WTC11 (cell line): ENCODE data around the gene CASKIN2. TPM values are rescaled to one million over a fixed set of nuclear protein-coding genes. Genes with fewer than 3 reads are reported as not detected.

ENCODE experiments used
- ATAC-seq: fragments of 200-7000 bp; cut with Tn5 transposase; 2 replicates; pipeline ENCODE4 v1.10.0; 2021; ENCODE audit warnings: mild to moderate bottlenecking, moderate library complexity
- CTCF ChIA-PET: fragments of 300-600 bp; sonication (Branson Sonifier 250); formaldehyde crosslinking; loops from one replicate; lab custom pipeline; 2021; ENCODE audit warnings: antibody characterized with exemption; lab: Charles Lee
- POLR2A ChIA-PET: fragments of 350-600 bp; sonication (Branson Sonifier 250); formaldehyde crosslinking; loops from one replicate; lab custom pipeline; 2021; ENCODE audit warnings: antibody characterized with exemption; lab: Charles Lee
- DNase-seq: peaks from one replicate; pipeline ENCODE4 v3.0.0; 2021; ENCODE audit warnings: low spot score
- H3K27ac Mint-ChIP-seq: 2 replicates; pipeline ENCODE4 v1.8.0; 2021; ENCODE audit warnings: mixed read lengths
- H3K27me3 Mint-ChIP-seq: 2 replicates; pipeline ENCODE4 v1.8.0; 2021; ENCODE audit warnings: low read depth, mild to moderate bottlenecking, moderate library complexity, mixed read lengths
- H3K36me3 Mint-ChIP-seq: 2 replicates; pipeline ENCODE4 v1.8.0; 2021; ENCODE audit warnings: mixed read lengths
- H3K4me1 Mint-ChIP-seq: 2 replicates; pipeline ENCODE4 v1.8.0; 2022; ENCODE audit warnings: mixed read lengths
- H3K4me3 Mint-ChIP-seq: 2 replicates; pipeline ENCODE4 v1.8.0; 2021; ENCODE audit warnings: mild to moderate bottlenecking, moderate library complexity, mixed read lengths
- H3K9me3 Mint-ChIP-seq: 2 replicates; pipeline ENCODE4 v1.8.0; 2021; ENCODE audit warnings: mixed read lengths
- ARID4B ChIP-seq: sonication (generic); formaldehyde crosslinking; IDR thresholded peaks from 2 replicates; pipeline ENCODE4 v1.8.0; 2023; ENCODE audit warnings: missing genetic modification reagents, mild to moderate bottlenecking, borderline replicate concordance
- ATF2 ChIP-seq: sonication (generic); formaldehyde crosslinking; IDR thresholded peaks from 2 replicates; pipeline ENCODE4 v1.8.1; 2022; ENCODE audit warnings: low read depth, missing genetic modification reagents, borderline replicate concordance
- FOXK1 ChIP-seq: sonication (generic); formaldehyde crosslinking; IDR thresholded peaks from 2 replicates; pipeline ENCODE4 v1.8.0; 2022; ENCODE audit warnings: mild to moderate bottlenecking, moderate library complexity, missing genetic modification reagents
- FOXP1 ChIP-seq: sonication (generic); formaldehyde crosslinking; IDR thresholded peaks from 2 replicates; pipeline ENCODE4 v1.8.0; 2022; ENCODE audit warnings: missing genetic modification reagents, mild to moderate bottlenecking, moderate library complexity, borderline replicate concordance
- GABPB1 ChIP-seq: sonication (generic); formaldehyde crosslinking; IDR thresholded peaks from 2 replicates; pipeline ENCODE4 v1.8.1; 2023; ENCODE audit warnings: mild to moderate bottlenecking, missing genetic modification reagents
- MAX ChIP-seq: sonication (generic); formaldehyde crosslinking; IDR thresholded peaks from 2 replicates; pipeline ENCODE4 v1.8.0; 2022; ENCODE audit warnings: mild to moderate bottlenecking, missing genetic modification reagents
- MXD4 ChIP-seq: fragments of 250-450 bp; sonication (Bioruptor Pico); IDR thresholded peaks from 2 replicates; pipeline ENCODE4 v1.8.0; 2021; ENCODE audit warnings: mild to moderate bottlenecking, moderate library complexity, borderline replicate concordance
- SMAD3 ChIP-seq: sonication (generic); formaldehyde crosslinking; IDR thresholded peaks from 2 replicates; pipeline ENCODE4 v1.8.0; 2022; ENCODE audit warnings: missing genetic modification reagents, mild to moderate bottlenecking, borderline replicate concordance
- SMAD4 ChIP-seq: sonication (generic); formaldehyde crosslinking; IDR thresholded peaks from 2 replicates; pipeline ENCODE4 v1.8.0; 2022; ENCODE audit warnings: mild to moderate bottlenecking, missing genetic modification reagents
- STAT6 ChIP-seq: sonication (generic); formaldehyde crosslinking; conservative IDR thresholded peaks from 2 replicates; pipeline ENCODE4 v1.8.1; 2023; ENCODE audit warnings: mild to moderate bottlenecking, low read depth, missing genetic modification reagents, moderate library complexity
- TCF7 ChIP-seq: sonication (generic); formaldehyde crosslinking; IDR thresholded peaks from 2 replicates; pipeline ENCODE4 v1.8.0; 2022; ENCODE audit warnings: mild to moderate bottlenecking, low read depth, missing genetic modification reagents, moderate library complexity
- USF1 ChIP-seq: sonication (generic); formaldehyde crosslinking; IDR thresholded peaks from 2 replicates; pipeline ENCODE4 v1.8.0; 2022; ENCODE audit warnings: mild to moderate bottlenecking, missing genetic modification reagents
- USF2 ChIP-seq: sonication (generic); formaldehyde crosslinking; IDR thresholded peaks from 2 replicates; pipeline ENCODE4 v1.8.1; 2023; ENCODE audit warnings: mild to moderate bottlenecking, missing genetic modification reagents, moderate library complexity
- ZMAT4 ChIP-seq: fragments of 250-450 bp; sonication (Bioruptor Pico); IDR thresholded peaks from 2 replicates; pipeline ENCODE4 v1.9.0; 2021; ENCODE audit warnings: mild to moderate bottlenecking
- ZNF232 ChIP-seq: sonication (generic); formaldehyde crosslinking; IDR thresholded peaks from 2 replicates; pipeline ENCODE4 v1.8.0; 2022; ENCODE audit warnings: mild to moderate bottlenecking, missing genetic modification reagents
- ZNF263 ChIP-seq: sonication (generic); formaldehyde crosslinking; IDR thresholded peaks from 2 replicates; pipeline ENCODE4 v1.8.1; 2022; ENCODE audit warnings: low read depth, mild to moderate bottlenecking, moderate library complexity, missing genetic modification reagents
- ZNF423 ChIP-seq: fragments of 250-450 bp; sonication (Bioruptor Pico); IDR thresholded peaks from 2 replicates; pipeline ENCODE4 v2.1.2; 2022; ENCODE audit warnings: mild to moderate bottlenecking, moderate library complexity
- total RNA-seq: library from RNA; stranded (reverse); gene quantifications from 3 replicates; pipeline ENCODE4 v1.2.3, GENCODE V29; 2021

The CASKIN2 gene
- total RNA-seq, 1 experiment from 2014 or later: 31.9 TPM

- TF ChIP-seq USF1: peak; percentile 81
- peak; percentile 50; the same call in 1 of the 2 replicates for TF ChIP-seq FOXK1 (CRISPR knock-in tag)
- 0 out of 2 replicates have a peak, but pooled peaks have one; percentile 24 for TF ChIP-seq ZNF232 (CRISPR knock-in tag)
- TF ChIP-seq ATF2: no peak
- peak; percentile 53; the same call in 1 of the 2 replicates for TF ChIP-seq MAX (CRISPR knock-in tag)
- TF ChIP-seq ARID4B (CRISPR knock-in tag): 0 out of 2 replicates have a peak, but pooled peaks have one; percentile 36
- peak; percentile 13; the same call in 1 of the 2 replicates for TF ChIP-seq GABPB1
- TF ChIP-seq ZNF263 (CRISPR knock-in tag): peak; percentile 79; the same call in 1 of the 2 replicates
- TF ChIP-seq ZMAT4: no peak
- TF ChIP-seq STAT6 (CRISPR knock-in tag): 0 out of 2 replicates have a peak, but pooled peaks have one; percentile 28
- 0 out of 2 replicates have a peak, but pooled peaks have one; percentile 45 for TF ChIP-seq SMAD3
- TF ChIP-seq FOXP1 (CRISPR knock-in tag): peak; percentile 27; the same call in 1 of the 2 replicates
- no peak for TF ChIP-seq ZNF423 (CRISPR knock-in tag)
- 0 out of 2 replicates have a peak, but pooled peaks have one; percentile 42 for TF ChIP-seq SMAD4 (CRISPR knock-in tag)
- TF ChIP-seq USF2 (CRISPR knock-in tag): peak; percentile 82
- 0 out of 2 replicates have a peak, but pooled peaks have one; percentile 29 for TF ChIP-seq TCF7
- TF ChIP-seq MXD4 (CRISPR knock-in tag): no peak
- H3K36me3 Mint-ChIP-seq: peaks cover 7% of the 10 kb centered on the region; the same call in 1 of the 2 replicates
- H3K4me3 Mint-ChIP-seq: peak overlapping the region; percentile 62
- no peaks in the 10 kb centered on the region for H3K9me3 Mint-ChIP-seq
- ChIA-PET CTCF (interaction anchor here (0.6 to 3.5 kb wide), 15 partner anchors 15 to 309 kb away, joined by 3 to 19 read pairs (median 5); partner anchors contain the start of genes GGA3, LLGL2, MIF4GD and MRPS7), POLR2A (interaction anchor here (0.5 to 1.8 kb wide), 3 partner anchors 24 to 33 kb away, joined by 3 to 9 read pairs (median 4); partner anchors contain the start of genes LLGL2 and TSEN54)
- peaks cover 36% of the 10 kb centered on the region for H3K4me1 Mint-ChIP-seq
- DNase-seq: peak; percentile 76
- peak overlapping the region; percentile 95 for H3K27ac Mint-ChIP-seq
- peak; percentile 83 for ATAC-seq
- no peaks in the 10 kb centered on the region for H3K27me3 Mint-ChIP-seq
Observed at GRCh38 chr17:75549246-75550138, 34.2 kb upstream of the CASKIN2 start.
